ENCODE measurements around the gene SLC39A7.

GRCh38 chr6:33252759-33253158 is 52.1 kb downstream of the SLC39A7 start:
- TF ChIP-seq CTCF (IDR thresholded peaks at IDR 0.05; ENCODE audit: borderline replicate concordance, extremely low read depth, low read length, poor library complexity, severe bottlenecking) (no peak), EZH2 (IDR thresholded peaks at IDR 0.05; ENCODE audit: borderline replicate concordance, low read depth, low read length, severe bottlenecking) (no peak)

Measured in DND-41 (cell line).